HL-60 (cell line): Measurements from ENCODE around the gene GNAQ.
A peak's percentile ranks its signal among the peaks of the same experiment; 100 is the strongest.

ENCODE experiments used
- DNase-seq, 2 experiments: peaks; one replicate each; pipeline ENCODE4 v3.0.0-alpha.2; 2010 to 2020; ENCODE audit warnings: low read depth in 1 of 2, low spot score in 1 of 2
- H3K27ac ChIP-seq: fragments of 250-450 bp; sonication (Bioruptor Pico); replicated peaks from 2 replicates; pipeline ENCODE4 v1.5.1; 2020; ENCODE audit warnings: mild to moderate bottlenecking, moderate library complexity
- H3K27me3 ChIP-seq: fragments of 250-450 bp; sonication (Bioruptor Pico); 2 replicates; pipeline ENCODE4 v1.5.1; 2021; ENCODE audit warnings: mild to moderate bottlenecking, moderate library complexity; ENCODE audit not compliant: insufficient read depth, poor library complexity, severe bottlenecking
- H3K4me3 ChIP-seq: replicated peaks from 2 replicates; pipeline ENCODE4 v1.5.1; 2011; ENCODE audit warnings: mild to moderate bottlenecking, control low read depth, low read length; ENCODE audit not compliant: insufficient read depth
- CTCF ChIP-seq: IDR thresholded peaks from one replicate; pipeline ENCODE4 v1.5.1; 2011; ENCODE audit warnings: low read length, control low read depth, inconsistent platforms; ENCODE audit not compliant: insufficient read depth
- GABPA ChIP-seq: IDR thresholded peaks from 2 replicates; pipeline ENCODE4 v1.6.1; 2012; ENCODE audit warnings: low read depth
- POLR2AphosphoS5 ChIP-seq: IDR thresholded peaks from 2 replicates; pipeline ENCODE4 v1.6.1; 2012; ENCODE audit warnings: low read depth
- REST ChIP-seq: IDR thresholded peaks from 2 replicates; pipeline ENCODE4 v1.6.1; 2012; ENCODE audit warnings: low read depth; ENCODE audit not compliant: insufficient replicate concordance
- SPI1 ChIP-seq: IDR thresholded peaks from 2 replicates; pipeline ENCODE4 v1.6.1; 2012; ENCODE audit warnings: low read depth, mild to moderate bottlenecking, borderline replicate concordance

The GNAQ gene

GRCh38 chr9:77985996-77986395 is 45.6 kb downstream of the GNAQ start:
- Histone ChIP-seq H3K27me3 (no peaks in the 10 kb centered on the region), H3K4me3 (no peak overlapping the region), H3K27ac (no peak overlapping the region)
- no peak for DNase-seq
- TF ChIP-seq POLR2AphosphoS5 (no peak), REST (no peak), SPI1 (no peak), GABPA (no peak), CTCF (no peak)

- TF ChIP-seq REST (no peak), CTCF (no peak), GABPA (no peak), POLR2AphosphoS5 (no peak), SPI1 (no peak)
- DNase-seq: no peak
- Histone ChIP-seq H3K27ac (peak overlapping the region; percentile 32), H3K27me3 (no peaks in the 10 kb centered on the region), H3K4me3 (no peak overlapping the region)
These were observed 48.3 kb downstream of the GNAQ start for GRCh38 chr9:77983320-77983662.

GRCh38 chr9:77982581-77983319 is 48.9 kb downstream of the GNAQ start:
- TF ChIP-seq POLR2AphosphoS5 (no peak), SPI1 (no peak)
- H3K27ac ChIP-seq: peak overlapping the region; percentile 32
- no peak for DNase-seq
- H3K27me3 ChIP-seq: no peaks in the 10 kb centered on the region
- no peak overlapping the region for H3K4me3 ChIP-seq

- TF ChIP-seq POLR2AphosphoS5 (no peak), SPI1 (no peak), GABPA (no peak), REST (no peak), CTCF (no peak)
- no peak overlapping the region for H3K4me3 ChIP-seq
- DNase-seq: no peak
- no peaks in the 10 kb centered on the region for H3K27me3 ChIP-seq
- H3K27ac ChIP-seq: peak overlapping the region; percentile 30
These were observed 49.7 kb downstream of the GNAQ start for GRCh38 chr9:77981907-77982306.
